ENCODE results near the gene PPME1. TPM values are rescaled to one million over a fixed set of nuclear protein-coding genes. Genes with fewer than 3 reads are reported as not detected.

Gene PPME1
- polyA plus RNA-seq, 4 donors = 36.8 to 41.4 (median 39.6) TPM

- no peak for DNase-seq (ENCODE audit: low read depth in 4 of 4, low spot score in 3 of 4)
These were observed 107.0 kb downstream of the PPME1 start for GRCh38 chr11:74278103-74278502.

GRCh38 chr11:74278721-74279161 is 107.7 kb downstream of the PPME1 start:
- DNase-seq (ENCODE audit: low read depth in 4 of 4, low spot score in 3 of 4) = no peak

GRCh38 chr11:74279256-74279655 is 108.2 kb downstream of the PPME1 start:
- no peak for DNase-seq (ENCODE audit: low read depth in 4 of 4, low spot score in 3 of 4)

- DNase-seq (ENCODE audit: low read depth in 4 of 4, low spot score in 3 of 4) = no peak
These were observed 109.4 kb downstream of the PPME1 start for GRCh38 chr11:74280494-74280893.

GRCh38 chr11:74282421-74282820 is 111.3 kb downstream of the PPME1 start:
- DNase-seq (ENCODE audit: low read depth in 4 of 4, low spot score in 3 of 4) = no peak

GRCh38 chr11:74282914-74283371 is 111.9 kb downstream of the PPME1 start:
- no peak for DNase-seq (ENCODE audit: low read depth in 4 of 4, low spot score in 3 of 4)

- DNase-seq (ENCODE audit: low read depth in 4 of 4, low spot score in 3 of 4) = no peak
These were observed 112.6 kb downstream of the PPME1 start for GRCh38 chr11:74283580-74284180.

- no peak for DNase-seq (ENCODE audit: low read depth in 4 of 4, low spot score in 3 of 4)
These were observed 113.4 kb downstream of the PPME1 start for GRCh38 chr11:74284466-74284865.

GRCh38 chr11:74288161-74288560 is 117.1 kb downstream of the PPME1 start:
- DNase-seq (ENCODE audit: low read depth in 4 of 4, low spot score in 3 of 4) = no peak

- DNase-seq (ENCODE audit: low read depth in 4 of 4, low spot score in 3 of 4) = no peak
These were observed 117.8 kb downstream of the PPME1 start for GRCh38 chr11:74288911-74289310.

- DNase-seq (ENCODE audit: low read depth in 4 of 4, low spot score in 3 of 4) = no peak
These were observed 126.4 kb downstream of the PPME1 start for GRCh38 chr11:74297484-74297883.

- DNase-seq (ENCODE audit: low read depth in 4 of 4, low spot score in 3 of 4) = no peak
These were observed 127.9 kb downstream of the PPME1 start for GRCh38 chr11:74299015-74299414.

Other genes starting within 250 kb of the PPME1 start
- 1 to 10 TPM; 2.1 to 4.4 (median 3.7) TPM for gene DNAJB13, start 220.3 kb upstream of the PPME1 start, polyA plus RNA-seq (ENCODE audit: insufficient read length in 4 of 4)
- gene UCP2, start 188.4 kb upstream of the PPME1 start, polyA plus RNA-seq (ENCODE audit: insufficient read length in 4 of 4) = 10 to 100 TPM; 51.6 to 82.1 (median 73.9) TPM
- 1 to 10 TPM; 2.1 to 2.3 (median 2.2) TPM for gene UCP3, start 162.2 kb upstream of the PPME1 start, polyA plus RNA-seq (ENCODE audit: insufficient read length in 4 of 4)
- gene C2CD3, start 287 bp upstream of the PPME1 start, polyA plus RNA-seq (ENCODE audit: insufficient read length in 4 of 4) = 10 to 100 TPM; 19.2 to 24.7 (median 23.4) TPM
- gene P4HA3, start 140.4 kb downstream of the PPME1 start, polyA plus RNA-seq (ENCODE audit: insufficient read length in 4 of 4) = 1 to 10 TPM in 1 of 4 donors, under 1 TPM in 3; 0.55 to 1.3 (median 0.76) TPM
- 1 to 10 TPM; 3.7 to 4.3 (median 4.0) TPM for gene PGM2L1, start 227.1 kb downstream of the PPME1 start, polyA plus RNA-seq (ENCODE audit: insufficient read length in 4 of 4)

All from right renal pelvis (tissue), 4 donors.